Liver (tissue), 9 donors: ENCODE results near the gene CLCNKB. TPM values are rescaled to one million over a fixed set of nuclear protein-coding genes. Genes with fewer than 3 reads are reported as not detected.

Experiments
- DNase-seq: peaks from one replicate; pipeline ENCODE4 v3.0.0-alpha.2; 2017; ENCODE audit warnings: low spot score
- H3K27ac ChIP-seq, 2 donors: one replicate each; pipeline ENCODE4 v1.7.0; 2013; ENCODE audit warnings: inconsistent platforms in 2 of 2, low read length in 2 of 2, control low read depth in 1 of 2, low read depth in 1 of 2, mild to moderate bottlenecking in 1 of 2
- H3K27me3 ChIP-seq, 4 donors: one replicate each; pipeline versions ENCODE4 v1.6.1 to v1.7.0; 2013; ENCODE audit warnings: low read length in 3 of 4, inconsistent platforms in 1 of 4, mild to moderate bottlenecking in 1 of 4, moderate library complexity in 1 of 4; ENCODE audit not compliant: control insufficient read depth in 4 of 4, insufficient read depth in 4 of 4
- H3K36me3 ChIP-seq, 4 donors: one replicate each; pipeline versions ENCODE4 v1.6.1 to v1.7.0; 2013; ENCODE audit warnings: low read length in 3 of 4, mild to moderate bottlenecking in 3 of 4, low read depth in 1 of 4, moderate library complexity in 1 of 4; ENCODE audit not compliant: control insufficient read depth in 4 of 4, insufficient read depth in 3 of 4
- H3K4me1 ChIP-seq, 4 donors: one replicate each; pipeline versions ENCODE4 v1.6.1 to v1.7.0; 2013; ENCODE audit warnings: low read length in 3 of 4, mild to moderate bottlenecking in 3 of 4, moderate library complexity in 1 of 4; ENCODE audit not compliant: control insufficient read depth in 4 of 4, insufficient read depth in 4 of 4
- H3K4me3 ChIP-seq, 3 donors: one replicate each; pipeline versions ENCODE4 v1.6.1 to v1.7.0; 2013; ENCODE audit warnings: low read length in 3 of 3, control low read depth in 1 of 3, low read depth in 1 of 3, mild to moderate bottlenecking in 1 of 3
- H3K9ac ChIP-seq, 2 donors: one replicate each; pipeline ENCODE4 v1.7.0; 2013; ENCODE audit warnings: low read length in 2 of 2, mild to moderate bottlenecking in 2 of 2, moderate library complexity in 2 of 2, control low read depth in 1 of 2, low read depth in 1 of 2
- H3K9me3 ChIP-seq, 4 donors: one replicate each; pipeline versions ENCODE4 v1.6.1 to v1.7.0; 2013; ENCODE audit warnings: low read length in 3 of 4; ENCODE audit not compliant: control insufficient read depth in 4 of 4
- EGR1 ChIP-seq, 2 donors: IDR thresholded peaks; 2 replicates each; pipeline ENCODE4 v1.6.1; 2016 to 2018; ENCODE audit warnings: antibody characterized with exemption in 2 of 2, low read depth in 2 of 2
- FOXA1 ChIP-seq: IDR thresholded peaks from 2 replicates; pipeline ENCODE4 v1.6.1; 2016; ENCODE audit warnings: antibody characterized with exemption
- FOXA2 ChIP-seq: IDR thresholded peaks from 2 replicates; pipeline ENCODE4 v1.6.1; 2016; ENCODE audit warnings: antibody characterized with exemption
- GABPA ChIP-seq, 2 donors: IDR thresholded peaks in 1 of 2; conservative IDR thresholded peaks in 1 of 2; 2 replicates each; pipeline ENCODE4 v1.6.1; 2016; ENCODE audit warnings: antibody characterized with exemption in 2 of 2, mild to moderate bottlenecking in 1 of 2, moderate library complexity in 1 of 2
- HNF4A ChIP-seq, 2 donors: conservative IDR thresholded peaks; 2 replicates each; pipeline ENCODE4 v1.6.1; 2016; ENCODE audit warnings: antibody characterized with exemption in 2 of 2, mild to moderate bottlenecking in 2 of 2
- HNF4G ChIP-seq: IDR thresholded peaks from 2 replicates; pipeline ENCODE4 v1.6.1; 2016; ENCODE audit warnings: antibody characterized with exemption
- JUND ChIP-seq, 2 donors: IDR thresholded peaks; 2 replicates each; pipeline ENCODE4 v1.6.1; 2016; ENCODE audit warnings: antibody characterized with exemption in 2 of 2
- NR2F2 ChIP-seq: IDR thresholded peaks from 2 replicates; pipeline ENCODE4 v1.6.1; 2016; ENCODE audit warnings: antibody characterized with exemption
- RAD21 ChIP-seq, 2 donors: IDR thresholded peaks; 2 replicates each; pipeline ENCODE4 v1.6.1; 2016; ENCODE audit warnings: antibody characterized with exemption in 2 of 2, mild to moderate bottlenecking in 2 of 2
- RXRA ChIP-seq, 2 donors: IDR thresholded peaks; 2 replicates each; pipeline ENCODE4 v1.6.1; 2017 to 2018; ENCODE audit warnings: antibody characterized with exemption in 2 of 2, mild to moderate bottlenecking in 1 of 2
- SP1 ChIP-seq: IDR thresholded peaks from 2 replicates; pipeline ENCODE4 v1.6.1; 2018; ENCODE audit warnings: antibody characterized with exemption, mild to moderate bottlenecking
- YY1 ChIP-seq: IDR thresholded peaks from 2 replicates; pipeline ENCODE4 v1.6.1; 2016; ENCODE audit warnings: antibody characterized with exemption, mild to moderate bottlenecking
- WGBS: extraction: QIAGEN DNeasy Blood & Tissue Kit; methylation state at CpG from one replicate; pipeline ENCODE4 v1.1.7; 2013; 5-methylcytosine and 5-hydroxymethylcytosine counted together
- polyA plus RNA-seq, 2 donors: library from polyadenylated mRNA; stranded (reverse) in 1 of 2; unstranded in 1 of 2; fragments of 200-250 nt in 1 of 2; fragments of >200 nt in 1 of 2; fragmentation: Nextera tagmentation in 1 of 2; extraction: Ambion mirVana in 1 of 2; gene quantifications; one replicate each; pipeline versions ENCODE4 v1.2.1 to v1.2.3, GENCODE V29; 2013 to 2015
- total RNA-seq, 2 donors: library from RNA; depleted of rRNA; stranded (reverse); fragments of >200 nt; gene quantifications; one replicate each; pipeline ENCODE4 v1.2.3, GENCODE V29; 2014
- TF ChIP-seq, protein P1 (sequence below): IDR thresholded peaks from 2 replicates; pipeline ENCODE4 v1.6.1; 2016; ENCODE audit warnings: antibody characterized with exemption
- TF ChIP-seq, protein P2 (sequence below): fragments of 150-350 bp; IDR thresholded peaks from 2 replicates; pipeline ENCODE4 v1.5.1; 2017; ENCODE audit warnings: improper control_type of control experiment, low read depth, low read length; ENCODE audit not compliant: missing input control
- TF ChIP-seq, protein P3 (sequence below): IDR thresholded peaks from 2 replicates; pipeline ENCODE4 v1.6.1; 2016; ENCODE audit warnings: antibody characterized with exemption
- TF ChIP-seq, protein P4 (sequence below): IDR thresholded peaks from 2 replicates; pipeline ENCODE4 v1.6.1; 2016; ENCODE audit warnings: antibody characterized with exemption, mild to moderate bottlenecking
- TF ChIP-seq, protein P5 (sequence below): IDR thresholded peaks from 2 replicates; pipeline ENCODE4 v1.6.1; 2016; ENCODE audit warnings: antibody characterized with exemption
- donor health status: healthy.
- donor health status: healthy.
- donor health status: healthy.
- donor health status: healthy.
- donor health status: healthy.

CLCNKB gene
- total and polyA plus RNA-seq, 4 donors: not detected

DNA sequence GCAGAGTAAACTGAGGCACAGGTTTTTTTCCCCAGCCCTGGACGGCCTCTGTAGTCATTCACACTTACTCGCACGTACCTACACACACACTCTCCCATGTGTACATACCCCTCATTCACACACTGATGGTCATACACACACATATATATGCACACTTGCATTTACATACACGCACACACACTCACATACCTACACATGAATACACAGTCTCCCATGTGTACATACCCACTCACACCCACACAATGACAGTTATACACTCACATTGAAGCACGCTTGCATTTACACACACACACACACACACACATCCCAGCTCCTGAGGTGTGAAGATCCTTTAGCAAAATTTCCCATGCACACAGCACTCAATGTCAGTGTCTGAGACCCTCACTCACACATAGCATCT, 30.6 kb downstream of the CLCNKB start:
- Histone ChIP-seq H3K9me3 (no peaks in the 10 kb centered on the region), H3K27ac (no peak overlapping the region), H3K4me1 (peaks cover 4 to 23% (median 12%) of the 10 kb centered on the region in 4 donors), H3K36me3 (no peaks in the 10 kb centered on the region), H3K27me3 (no peaks in the 10 kb centered on the region), H3K9ac (no peak overlapping the region), H3K4me3 (no peak overlapping the region)
- 86% methylated on average over 5 of the region's 5 CpGs for WGBS
- TF ChIP-seq, protein P1, sequence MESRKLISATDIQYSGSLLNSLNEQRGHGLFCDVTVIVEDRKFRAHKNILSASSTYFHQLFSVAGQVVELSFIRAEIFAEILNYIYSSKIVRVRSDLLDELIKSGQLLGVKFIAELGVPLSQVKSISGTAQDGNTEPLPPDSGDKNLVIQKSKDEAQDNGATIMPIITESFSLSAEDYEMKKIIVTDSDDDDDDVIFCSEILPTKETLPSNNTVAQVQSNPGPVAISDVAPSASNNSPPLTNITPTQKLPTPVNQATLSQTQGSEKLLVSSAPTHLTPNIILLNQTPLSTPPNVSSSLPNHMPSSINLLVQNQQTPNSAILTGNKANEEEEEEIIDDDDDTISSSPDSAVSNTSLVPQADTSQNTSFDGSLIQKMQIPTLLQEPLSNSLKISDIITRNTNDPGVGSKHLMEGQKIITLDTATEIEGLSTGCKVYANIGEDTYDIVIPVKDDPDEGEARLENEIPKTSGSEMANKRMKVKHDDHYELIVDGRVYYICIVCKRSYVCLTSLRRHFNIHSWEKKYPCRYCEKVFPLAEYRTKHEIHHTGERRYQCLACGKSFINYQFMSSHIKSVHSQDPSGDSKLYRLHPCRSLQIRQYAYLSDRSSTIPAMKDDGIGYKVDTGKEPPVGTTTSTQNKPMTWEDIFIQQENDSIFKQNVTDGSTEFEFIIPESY: no peak
- TF ChIP-seq EGR1 (IDR thresholded peaks at IDR 0.05; ENCODE audit: low read depth in 2 of 2): no peak
- no peak for TF ChIP-seq GABPA (IDR thresholded peaks at IDR 0.05 in 1 of 2, conservative IDR thresholded peaks at IDR 0.05 in 1 of 2)
- TF ChIP-seq FOXA2: no peak
- no peak for TF ChIP-seq RXRA (IDR thresholded peaks at IDR 0.05)
- TF ChIP-seq RAD21 (IDR thresholded peaks at IDR 0.05): no peak
- TF ChIP-seq YY1: no peak
- TF ChIP-seq FOXA1: no peak
- TF ChIP-seq HNF4G: no peak
- TF ChIP-seq, protein P2, sequence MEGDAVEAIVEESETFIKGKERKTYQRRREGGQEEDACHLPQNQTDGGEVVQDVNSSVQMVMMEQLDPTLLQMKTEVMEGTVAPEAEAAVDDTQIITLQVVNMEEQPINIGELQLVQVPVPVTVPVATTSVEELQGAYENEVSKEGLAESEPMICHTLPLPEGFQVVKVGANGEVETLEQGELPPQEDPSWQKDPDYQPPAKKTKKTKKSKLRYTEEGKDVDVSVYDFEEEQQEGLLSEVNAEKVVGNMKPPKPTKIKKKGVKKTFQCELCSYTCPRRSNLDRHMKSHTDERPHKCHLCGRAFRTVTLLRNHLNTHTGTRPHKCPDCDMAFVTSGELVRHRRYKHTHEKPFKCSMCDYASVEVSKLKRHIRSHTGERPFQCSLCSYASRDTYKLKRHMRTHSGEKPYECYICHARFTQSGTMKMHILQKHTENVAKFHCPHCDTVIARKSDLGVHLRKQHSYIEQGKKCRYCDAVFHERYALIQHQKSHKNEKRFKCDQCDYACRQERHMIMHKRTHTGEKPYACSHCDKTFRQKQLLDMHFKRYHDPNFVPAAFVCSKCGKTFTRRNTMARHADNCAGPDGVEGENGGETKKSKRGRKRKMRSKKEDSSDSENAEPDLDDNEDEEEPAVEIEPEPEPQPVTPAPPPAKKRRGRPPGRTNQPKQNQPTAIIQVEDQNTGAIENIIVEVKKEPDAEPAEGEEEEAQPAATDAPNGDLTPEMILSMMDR: no peak
- TF ChIP-seq SP1: no peak
- no peak for TF ChIP-seq JUND (IDR thresholded peaks at IDR 0.05)
- TF ChIP-seq, protein P3, sequence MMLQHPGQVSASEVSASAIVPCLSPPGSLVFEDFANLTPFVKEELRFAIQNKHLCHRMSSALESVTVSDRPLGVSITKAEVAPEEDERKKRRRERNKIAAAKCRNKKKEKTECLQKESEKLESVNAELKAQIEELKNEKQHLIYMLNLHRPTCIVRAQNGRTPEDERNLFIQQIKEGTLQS: no peak
- TF ChIP-seq, protein P4, sequence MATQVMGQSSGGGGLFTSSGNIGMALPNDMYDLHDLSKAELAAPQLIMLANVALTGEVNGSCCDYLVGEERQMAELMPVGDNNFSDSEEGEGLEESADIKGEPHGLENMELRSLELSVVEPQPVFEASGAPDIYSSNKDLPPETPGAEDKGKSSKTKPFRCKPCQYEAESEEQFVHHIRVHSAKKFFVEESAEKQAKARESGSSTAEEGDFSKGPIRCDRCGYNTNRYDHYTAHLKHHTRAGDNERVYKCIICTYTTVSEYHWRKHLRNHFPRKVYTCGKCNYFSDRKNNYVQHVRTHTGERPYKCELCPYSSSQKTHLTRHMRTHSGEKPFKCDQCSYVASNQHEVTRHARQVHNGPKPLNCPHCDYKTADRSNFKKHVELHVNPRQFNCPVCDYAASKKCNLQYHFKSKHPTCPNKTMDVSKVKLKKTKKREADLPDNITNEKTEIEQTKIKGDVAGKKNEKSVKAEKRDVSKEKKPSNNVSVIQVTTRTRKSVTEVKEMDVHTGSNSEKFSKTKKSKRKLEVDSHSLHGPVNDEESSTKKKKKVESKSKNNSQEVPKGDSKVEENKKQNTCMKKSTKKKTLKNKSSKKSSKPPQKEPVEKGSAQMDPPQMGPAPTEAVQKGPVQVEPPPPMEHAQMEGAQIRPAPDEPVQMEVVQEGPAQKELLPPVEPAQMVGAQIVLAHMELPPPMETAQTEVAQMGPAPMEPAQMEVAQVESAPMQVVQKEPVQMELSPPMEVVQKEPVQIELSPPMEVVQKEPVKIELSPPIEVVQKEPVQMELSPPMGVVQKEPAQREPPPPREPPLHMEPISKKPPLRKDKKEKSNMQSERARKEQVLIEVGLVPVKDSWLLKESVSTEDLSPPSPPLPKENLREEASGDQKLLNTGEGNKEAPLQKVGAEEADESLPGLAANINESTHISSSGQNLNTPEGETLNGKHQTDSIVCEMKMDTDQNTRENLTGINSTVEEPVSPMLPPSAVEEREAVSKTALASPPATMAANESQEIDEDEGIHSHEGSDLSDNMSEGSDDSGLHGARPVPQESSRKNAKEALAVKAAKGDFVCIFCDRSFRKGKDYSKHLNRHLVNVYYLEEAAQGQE: no peak
- no peak for TF ChIP-seq NR2F2
- TF ChIP-seq HNF4A (conservative IDR thresholded peaks at IDR 0.05): no peak
- TF ChIP-seq, protein P5, sequence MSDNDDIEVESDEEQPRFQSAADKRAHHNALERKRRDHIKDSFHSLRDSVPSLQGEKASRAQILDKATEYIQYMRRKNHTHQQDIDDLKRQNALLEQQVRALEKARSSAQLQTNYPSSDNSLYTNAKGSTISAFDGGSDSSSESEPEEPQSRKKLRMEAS: no peak
- no peak for DNase-seq
